IMR-90 (cell line): ENCODE results near the gene PCBP3. TPM values are rescaled to one million over a fixed set of nuclear protein-coding genes. Genes with fewer than 3 reads are reported as not detected.

Experiments used
- ATAC-seq: fragments of 200-7000 bp; cut with Tn5 transposase; 2 replicates; pipeline ENCODE4 v1.9.1; 2020; ENCODE audit warnings: low read depth, mild to moderate bottlenecking, moderate library complexity
- BruUV-seq: library from RNA; stranded (reverse); fragments of 400-500 nt; replicated peaks from 2 replicates; lab custom pipeline; 2021; lab: Mats Ljungman, UMichigan
- CTCF ChIA-PET: fragments of 300-600 bp; formaldehyde crosslinking; extraction: SDS; loops from one replicate; lab custom pipeline; 2021; ENCODE audit warnings: antibody characterized with exemption; lab: Yijun Ruan, JAX
- POLR2A ChIA-PET: fragments of 300-600 bp; sonication (Branson Sonifier 250); formaldehyde crosslinking; loops from one replicate; lab custom pipeline; 2022; ENCODE audit warnings: antibody characterized with exemption; ENCODE audit not compliant: unreplicated experiment; lab: Charles Lee
- DNase-seq: peaks from one replicate; pipeline ENCODE4 v3.0.0; 2013
- H2AFZ ChIP-seq: replicated peaks from 2 replicates; pipeline ENCODE3; 2013; ENCODE audit warnings: low read length, mild to moderate bottlenecking; ENCODE audit not compliant: poor library complexity
- H2AK5ac ChIP-seq: 2 replicates; pipeline ENCODE4 v1.6.1; 2013; ENCODE audit warnings: low read depth, low read length, inconsistent platforms
- H2AK9ac ChIP-seq: replicated peaks from 2 replicates; pipeline ENCODE3; 2013; ENCODE audit warnings: mild to moderate bottlenecking, low read depth, low read length, moderate library complexity; ENCODE audit not compliant: poor library complexity
- H2BK120ac ChIP-seq: 2 replicates; pipeline ENCODE4 v1.6.1; 2013; ENCODE audit warnings: low read depth, low read length, inconsistent platforms
- H2BK15ac ChIP-seq: 3 replicates; pipeline ENCODE4 v1.6.1; 2013; ENCODE audit warnings: low read depth, low read length, inconsistent platforms
- H2BK20ac ChIP-seq: 2 replicates; pipeline ENCODE4 v1.6.1; 2013; ENCODE audit warnings: low read depth, mild to moderate bottlenecking, inconsistent platforms, low read length, moderate library complexity
- H2BK5ac ChIP-seq: 2 replicates; pipeline ENCODE4 v1.6.1; 2013; ENCODE audit warnings: mild to moderate bottlenecking, low read depth, low read length, inconsistent platforms; ENCODE audit not compliant: poor library complexity, severe bottlenecking
- H3K14ac ChIP-seq: replicated peaks from 2 replicates; pipeline ENCODE4 v1.6.1; 2013; ENCODE audit warnings: low read depth, low read length, inconsistent platforms
- H3K18ac ChIP-seq: 2 replicates; pipeline ENCODE4 v1.6.1; 2013; ENCODE audit warnings: low read depth, low read length, control low read depth
- H3K23ac ChIP-seq: 2 replicates; pipeline ENCODE4 v1.6.1; 2013; ENCODE audit warnings: low read depth, low read length, inconsistent platforms
- H3K27ac ChIP-seq: 2 replicates; pipeline ENCODE4 v1.5.1; 2013; ENCODE audit warnings: mild to moderate bottlenecking, control low read depth, low read length; ENCODE audit not compliant: insufficient read depth
- H3K27me3 ChIP-seq: 2 replicates; pipeline ENCODE4 v1.6.1; 2013; ENCODE audit warnings: low read length; ENCODE audit not compliant: control insufficient read depth, insufficient read depth
- H3K36me3 ChIP-seq: 2 replicates; pipeline ENCODE4 v1.6.1; 2013; ENCODE audit warnings: low read length, mixed read lengths; ENCODE audit not compliant: control insufficient read depth, insufficient read depth
- H3K4ac ChIP-seq: 2 replicates; pipeline ENCODE4 v1.6.1; 2013; ENCODE audit warnings: low read depth, low read length, inconsistent platforms
- H3K4me1 ChIP-seq: 2 replicates; pipeline ENCODE4 v1.6.1; 2013; ENCODE audit warnings: low read length, mixed read lengths; ENCODE audit not compliant: control insufficient read depth, insufficient read depth
- H3K4me2 ChIP-seq: 2 replicates; pipeline ENCODE4 v1.6.1; 2013; ENCODE audit warnings: low read depth, mild to moderate bottlenecking, control low read depth, low read length, moderate library complexity
- H3K4me3 ChIP-seq: 2 replicates; pipeline ENCODE4 v1.5.1; 2013; ENCODE audit warnings: low read depth, mild to moderate bottlenecking, control low read depth, low read length, moderate library complexity; ENCODE audit not compliant: insufficient read depth
- H3K56ac ChIP-seq: 2 replicates; pipeline ENCODE4 v1.6.1; 2013; ENCODE audit warnings: low read length, inconsistent platforms; ENCODE audit not compliant: insufficient read depth; ENCODE audit errors: extremely low read depth
- H3K79me1 ChIP-seq, 2 experiments: 2 replicates each; pipeline ENCODE4 v1.6.1; 2013; ENCODE audit warnings: low read length in 2 of 2, inconsistent platforms in 1 of 2, low read depth in 1 of 2
- H3K9ac ChIP-seq: 2 replicates; pipeline ENCODE4 v1.6.1; 2013; ENCODE audit warnings: low read depth, low read length, control low read depth
- H3K9me1 ChIP-seq: 2 replicates; pipeline ENCODE4 v1.6.1; 2013; ENCODE audit warnings: low read length, inconsistent platforms; ENCODE audit not compliant: insufficient read depth
- H3K9me3 ChIP-seq: 2 replicates; pipeline ENCODE4 v1.6.1; 2013; ENCODE audit warnings: low read length; ENCODE audit not compliant: control insufficient read depth, insufficient read depth
- H4K20me1 ChIP-seq: 2 replicates; pipeline ENCODE4 v1.6.1; 2013; ENCODE audit warnings: low read length, inconsistent platforms; ENCODE audit not compliant: insufficient read depth
- H4K5ac ChIP-seq: 2 replicates; pipeline ENCODE4 v1.6.1; 2013; ENCODE audit warnings: mild to moderate bottlenecking, low read depth, low read length, control low read depth
- H4K8ac ChIP-seq, 2 experiments: 2 replicates each; pipeline ENCODE4 v1.6.1; 2013; ENCODE audit warnings: low read depth in 2 of 2, low read length in 2 of 2, control low read depth in 1 of 2, inconsistent platforms in 1 of 2
- H4K91ac ChIP-seq: 2 replicates; pipeline ENCODE4 v1.6.1; 2013; ENCODE audit warnings: low read depth, low read length, inconsistent platforms; ENCODE audit not compliant: insufficient read depth
- BHLHE40 ChIP-seq: fragments of 150-350 bp; IDR thresholded peaks from 2 replicates; pipeline ENCODE4 v1.6.1; 2016; ENCODE audit warnings: mild to moderate bottlenecking, low read depth, low read length
- CHD1 ChIP-seq: IDR thresholded peaks from 2 replicates; pipeline ENCODE4 v1.6.1; 2012; ENCODE audit warnings: low read depth, low read length, improper control_type of control experiment
- ELK1 ChIP-seq: fragments of 150-350 bp; IDR thresholded peaks from 2 replicates; pipeline ENCODE4 v1.6.1; 2016; ENCODE audit warnings: low read depth, mild to moderate bottlenecking, low read length, moderate library complexity, borderline replicate concordance
- FOS ChIP-seq: fragments of 150-350 bp; IDR thresholded peaks from 2 replicates; pipeline ENCODE4 v1.6.1; 2016; ENCODE audit warnings: low read depth, low read length
- MAFK ChIP-seq: IDR thresholded peaks from 2 replicates; pipeline ENCODE4 v1.6.1; 2012; ENCODE audit warnings: low read depth, low read length, improper control_type of control experiment
- MXI1 ChIP-seq: IDR thresholded peaks from 2 replicates; pipeline ENCODE4 v1.6.1; 2012; ENCODE audit warnings: low read depth, mild to moderate bottlenecking, low read length, moderate library complexity, borderline replicate concordance
- NFE2L2 ChIP-seq: fragments of 150-350 bp; IDR thresholded peaks from 2 replicates; pipeline ENCODE4 v1.6.1; 2016; ENCODE audit warnings: low read depth, mild to moderate bottlenecking, low read length
- POLR2A ChIP-seq: IDR thresholded peaks from 2 replicates; pipeline ENCODE4 v1.6.1; 2012; ENCODE audit warnings: mild to moderate bottlenecking, low read depth, low read length
- RCOR1 ChIP-seq: IDR thresholded peaks from 2 replicates; pipeline ENCODE4 v1.6.1; 2012; ENCODE audit warnings: mild to moderate bottlenecking, low read length, improper control_type of control experiment; ENCODE audit not compliant: insufficient replicate concordance
- RFX5 ChIP-seq: IDR thresholded peaks from 2 replicates; pipeline ENCODE4 v1.8.0; 2012; ENCODE audit warnings: low read depth, mild to moderate bottlenecking, low read length, moderate library complexity
- SMC3 ChIP-seq: fragments of 150-350 bp; IDR thresholded peaks from 2 replicates; pipeline ENCODE4 v1.6.1; 2016; ENCODE audit warnings: low read depth, mild to moderate bottlenecking, antibody characterized with exemption, low read length, moderate library complexity
- WGBS, 2 experiments: methylation state at CpG; one replicate each; pipeline versions ENCODE4 v1.1.5 to v1.1.7; 2013; ENCODE audit warnings: missing lambda C conversion rate in 2 of 2; ENCODE audit not compliant: insufficient read length in 1 of 2; ENCODE audit errors: extremely low coverage in 2 of 2; 5-methylcytosine and 5-hydroxymethylcytosine counted together
- dilution Hi-C: fragments of 300-500 bp; cut with HindIII; formaldehyde crosslinking; loops from one replicate; pipeline ENCODE4 v1.14.3; 2018; ENCODE audit warnings: low sequenced_read_pairs; ENCODE audit not compliant: unreplicated experiment
- in situ Hi-C: fragments of 300-500 bp; cut with MboI; formaldehyde crosslinking; loops from 3 replicates; pipeline ENCODE4 v1.14.3; 2019; ENCODE audit warnings: low sequenced_read_pairs, inconsistent platforms, mixed read lengths
- intact Hi-C: fragments of 100-400 bp; cut with micrococcal nuclease; formaldehyde crosslinking; loops from 2 replicates; pipeline ENCODE4 v1.10.0; 2022
- polyA plus RNA-seq, 3 experiments: library from polyadenylated mRNA; depleted of rRNA; stranded (reverse); fragments of >200 nt; gene quantifications; 2 replicates each; pipeline ENCODE4 v1.2.3, GENCODE V29; 2012; ENCODE audit warnings: low replicate concordance in 1 of 3
- total RNA-seq: library from RNA; depleted of rRNA; stranded (reverse); fragments of >200 nt; gene quantifications from 2 replicates; pipeline ENCODE4 v1.2.3, GENCODE V29; 2012

PCBP3 gene
- total and polyA plus RNA-seq, 2 of the 4 experiments (the other 2 are of a cell fraction) = 2.9 to 3.9 TPM

- peaks cover 4% of the 10 kb centered on the region; the same call in 1 of the 2 replicates for H4K20me1 ChIP-seq
- no peaks in the 10 kb centered on the region for H3K79me1 ChIP-seq
- H3K4me2 ChIP-seq = no peak overlapping the region
- no peak overlapping the region for H3K27ac ChIP-seq
- H2AK5ac ChIP-seq = no peak overlapping the region
- DNase-seq (peak; percentile 24), ATAC-seq (no peak)
- no peak for TF ChIP-seq CHD1
- TF ChIP-seq MXI1 = no peak
- no peak for TF ChIP-seq RCOR1
- no peak for TF ChIP-seq NFE2L2
- TF ChIP-seq POLR2A = no peak
- no peak for TF ChIP-seq BHLHE40
- TF ChIP-seq MAFK = no peak
- TF ChIP-seq RFX5 = no peak
- TF ChIP-seq FOS = no peak
- TF ChIP-seq SMC3 = no peak
- no peak for TF ChIP-seq ELK1
- no peak overlapping the region for H2BK5ac ChIP-seq
- 74% methylated on average over 13 of the region's 23 CpGs; no CpG with 5 or more reads in 1 of the 2 experiments for WGBS, 2 experiments
- no TSS peak for BruUV-seq
- no peak overlapping the region for H2BK15ac ChIP-seq
- no peak overlapping the region for H2BK20ac ChIP-seq
- dilution Hi-C loops = no loop called here
- no peak overlapping the region for H2AFZ ChIP-seq
- no peaks in the 10 kb centered on the region; the same call in 1 of the 2 replicates for H3K9me1 ChIP-seq
- no peak overlapping the region for H4K8ac ChIP-seq
- no peak overlapping the region for H3K56ac ChIP-seq
- no peak overlapping the region for H2AK9ac ChIP-seq
- H3K23ac ChIP-seq = no peak overlapping the region
- ChIA-PET CTCF (interaction anchor here (1.2 kb wide), 1 partner anchor 11 kb away, joined by 3 read pairs; no protein-coding TSS in a partner anchor), POLR2A (no interaction called here)
- no peak overlapping the region for H3K9ac ChIP-seq
- peaks cover 11% of the 10 kb centered on the region for H3K9me3 ChIP-seq
- no peak overlapping the region for H3K18ac ChIP-seq
- in situ Hi-C loops = no loop called here
- H3K4me3 ChIP-seq = no peak overlapping the region
- H4K5ac ChIP-seq = no peak overlapping the region
- no peaks in the 10 kb centered on the region for H3K36me3 ChIP-seq
- H3K14ac ChIP-seq = no peak overlapping the region
- H3K27me3 ChIP-seq = peaks cover 31% of the 10 kb centered on the region
- H2BK120ac ChIP-seq = no peak overlapping the region
- H4K91ac ChIP-seq = no peak overlapping the region
- H3K4me1 ChIP-seq = peaks cover 3% of the 10 kb centered on the region; the same call in 1 of the 2 replicates
- no peak overlapping the region for H3K4ac ChIP-seq
- intact Hi-C loops = no loop called here
These were observed 36.3 kb upstream of the PCBP3 start for GRCh38 chr21:45607021-45607908.
